ENCODE data around the gene ARHGEF28.

The ARHGEF28 gene

GRCh38 chr5:73726606-73727231, 100.7 kb downstream of the ARHGEF28 start:
- H3K4me3 ChIP-seq (ENCODE audit: insufficient read length, low read depth), result no peak overlapping the region
- H3K36me3 ChIP-seq (ENCODE audit: insufficient read depth, insufficient read length, low read length), result no peaks in the 10 kb centered on the region
- no peak for DNase-seq (ENCODE audit: low read depth, low spot score)
- H3K9ac ChIP-seq (ENCODE audit: insufficient read length, low read depth), result no peak overlapping the region
- H3K27me3 ChIP-seq (ENCODE audit: insufficient read depth, insufficient read length), result no peaks in the 10 kb centered on the region
- H3K9me3 ChIP-seq (ENCODE audit: insufficient read depth, low read length), result no peaks in the 10 kb centered on the region
- TF ChIP-seq ZNF274 (IDR thresholded peaks at IDR 0.05; ENCODE audit: low read depth, low read length) (no peak), SUZ12 (IDR thresholded peaks at IDR 0.05; ENCODE audit: extremely low read depth, insufficient read depth, insufficient read length) (no peak), YY1 (IDR thresholded peaks at IDR 0.05; ENCODE audit: insufficient read depth, insufficient read length) (no peak)
- H3K4me1 ChIP-seq (ENCODE audit: insufficient read depth, insufficient read length), result no peaks in the 10 kb centered on the region

- Histone ChIP-seq H3K9ac (ENCODE audit: insufficient read length, low read depth) (no peak overlapping the region), H3K9me3 (ENCODE audit: insufficient read depth, low read length) (no peaks in the 10 kb centered on the region), H3K27me3 (ENCODE audit: insufficient read depth, insufficient read length) (no peaks in the 10 kb centered on the region), H3K4me1 (ENCODE audit: insufficient read depth, insufficient read length) (no peaks in the 10 kb centered on the region), H3K4me3 (ENCODE audit: insufficient read length, low read depth) (no peak overlapping the region), H3K36me3 (ENCODE audit: insufficient read depth, insufficient read length, low read length) (no peaks in the 10 kb centered on the region)
- no peak for DNase-seq (ENCODE audit: low read depth, low spot score)
- TF ChIP-seq YY1 (IDR thresholded peaks at IDR 0.05; ENCODE audit: insufficient read depth, insufficient read length) (no peak), ZNF274 (IDR thresholded peaks at IDR 0.05; ENCODE audit: low read depth, low read length) (no peak), SUZ12 (IDR thresholded peaks at IDR 0.05; ENCODE audit: extremely low read depth, insufficient read depth, insufficient read length) (no peak)
Measured at GRCh38 chr5:73727470-73727869, 101.5 kb downstream of the ARHGEF28 start.

GRCh38 chr5:73728493-73729273, 102.7 kb downstream of the ARHGEF28 start:
- H3K9me3 ChIP-seq (ENCODE audit: insufficient read depth, low read length), result no peaks in the 10 kb centered on the region

GRCh38 chr5:73729329-73729728, 103.3 kb downstream of the ARHGEF28 start:
- TF ChIP-seq ZNF274 (IDR thresholded peaks at IDR 0.05; ENCODE audit: low read depth, low read length) (no peak), YY1 (IDR thresholded peaks at IDR 0.05; ENCODE audit: insufficient read depth, insufficient read length) (no peak), SUZ12 (IDR thresholded peaks at IDR 0.05; ENCODE audit: extremely low read depth, insufficient read depth, insufficient read length) (no peak)
- Histone ChIP-seq H3K36me3 (ENCODE audit: insufficient read depth, insufficient read length, low read length) (no peaks in the 10 kb centered on the region), H3K9ac (ENCODE audit: insufficient read length, low read depth) (no peak overlapping the region), H3K4me3 (ENCODE audit: insufficient read length, low read depth) (no peak overlapping the region), H3K4me1 (ENCODE audit: insufficient read depth, insufficient read length) (no peaks in the 10 kb centered on the region), H3K27me3 (ENCODE audit: insufficient read depth, insufficient read length) (no peaks in the 10 kb centered on the region), H3K9me3 (ENCODE audit: insufficient read depth, low read length) (no peaks in the 10 kb centered on the region)
- no peak for DNase-seq (ENCODE audit: low read depth, low spot score)

More at GRCh38 chr5:73728493-73729273, 102.7 kb downstream of the ARHGEF28 start:
- no peaks in the 10 kb centered on the region for H3K36me3 ChIP-seq (ENCODE audit: insufficient read depth, insufficient read length, low read length)
- H3K9ac ChIP-seq (ENCODE audit: insufficient read length, low read depth), result no peak overlapping the region
- H3K27me3 ChIP-seq (ENCODE audit: insufficient read depth, insufficient read length), result no peaks in the 10 kb centered on the region
- H3K4me1 ChIP-seq (ENCODE audit: insufficient read depth, insufficient read length), result no peaks in the 10 kb centered on the region
- TF ChIP-seq YY1 (IDR thresholded peaks at IDR 0.05; ENCODE audit: insufficient read depth, insufficient read length) (no peak), ZNF274 (IDR thresholded peaks at IDR 0.05; ENCODE audit: low read depth, low read length) (no peak), SUZ12 (IDR thresholded peaks at IDR 0.05; ENCODE audit: extremely low read depth, insufficient read depth, insufficient read length) (no peak)
- DNase-seq (ENCODE audit: low read depth, low spot score), result no peak
- no peak overlapping the region for H3K4me3 ChIP-seq (ENCODE audit: insufficient read length, low read depth)

GRCh38 chr5:73732045-73732444, 106.0 kb downstream of the ARHGEF28 start:
- no peak for DNase-seq (ENCODE audit: low read depth, low spot score)
- no peak overlapping the region for H3K4me3 ChIP-seq (ENCODE audit: insufficient read length, low read depth)

GRCh38 chr5:73733219-73733618, 107.2 kb downstream of the ARHGEF28 start:
- Histone ChIP-seq H3K4me3 (ENCODE audit: insufficient read length, low read depth) (no peak overlapping the region), H3K27me3 (ENCODE audit: insufficient read depth, insufficient read length) (no peaks in the 10 kb centered on the region), H3K9ac (ENCODE audit: insufficient read length, low read depth) (no peak overlapping the region), H3K4me1 (ENCODE audit: insufficient read depth, insufficient read length) (no peaks in the 10 kb centered on the region), H3K36me3 (ENCODE audit: insufficient read depth, insufficient read length, low read length) (no peaks in the 10 kb centered on the region), H3K9me3 (ENCODE audit: insufficient read depth, low read length) (no peaks in the 10 kb centered on the region)
- no peak for TF ChIP-seq ZNF274 (IDR thresholded peaks at IDR 0.05; ENCODE audit: low read depth, low read length)
- no peak for TF ChIP-seq YY1 (IDR thresholded peaks at IDR 0.05; ENCODE audit: insufficient read depth, insufficient read length)
- TF ChIP-seq SUZ12 (IDR thresholded peaks at IDR 0.05; ENCODE audit: extremely low read depth, insufficient read depth, insufficient read length), result no peak
- no peak for DNase-seq (ENCODE audit: low read depth, low spot score)

More at GRCh38 chr5:73732045-73732444, 106.0 kb downstream of the ARHGEF28 start:
- Histone ChIP-seq H3K9me3 (ENCODE audit: insufficient read depth, low read length) (no peaks in the 10 kb centered on the region), H3K36me3 (ENCODE audit: insufficient read depth, insufficient read length, low read length) (no peaks in the 10 kb centered on the region), H3K4me1 (ENCODE audit: insufficient read depth, insufficient read length) (no peaks in the 10 kb centered on the region), H3K27me3 (ENCODE audit: insufficient read depth, insufficient read length) (no peaks in the 10 kb centered on the region), H3K9ac (ENCODE audit: insufficient read length, low read depth) (no peak overlapping the region)
- TF ChIP-seq ZNF274 (IDR thresholded peaks at IDR 0.05; ENCODE audit: low read depth, low read length), result no peak
- TF ChIP-seq SUZ12 (IDR thresholded peaks at IDR 0.05; ENCODE audit: extremely low read depth, insufficient read depth, insufficient read length), result no peak
- no peak for TF ChIP-seq YY1 (IDR thresholded peaks at IDR 0.05; ENCODE audit: insufficient read depth, insufficient read length)

- H3K9ac ChIP-seq (ENCODE audit: insufficient read length, low read depth), result no peak overlapping the region
- no peaks in the 10 kb centered on the region for H3K36me3 ChIP-seq (ENCODE audit: insufficient read depth, insufficient read length, low read length)
- H3K4me1 ChIP-seq (ENCODE audit: insufficient read depth, insufficient read length), result no peaks in the 10 kb centered on the region
- no peak overlapping the region for H3K4me3 ChIP-seq (ENCODE audit: insufficient read length, low read depth)
- H3K27me3 ChIP-seq (ENCODE audit: insufficient read depth, insufficient read length), result no peaks in the 10 kb centered on the region
- no peaks in the 10 kb centered on the region for H3K9me3 ChIP-seq (ENCODE audit: insufficient read depth, low read length)
- TF ChIP-seq YY1 (IDR thresholded peaks at IDR 0.05; ENCODE audit: insufficient read depth, insufficient read length) (no peak), ZNF274 (IDR thresholded peaks at IDR 0.05; ENCODE audit: low read depth, low read length) (no peak), SUZ12 (IDR thresholded peaks at IDR 0.05; ENCODE audit: extremely low read depth, insufficient read depth, insufficient read length) (no peak)
- no peak for DNase-seq (ENCODE audit: low read depth, low spot score)
Measured at GRCh38 chr5:73735032-73735734, 109.2 kb downstream of the ARHGEF28 start.
